Measurements from ENCODE around the gene ZDHHC4.

Gene ZDHHC4

GRCh38 chr7:6577369-6578113 lies at the start of gene ZDHHC4:
Gene ZDHHC4, plus strand, starts transcription at chr7:6577454. Its CDS starts 3,108 bp downstream, at chr7:6580562.
- DNase-seq (ENCODE audit: insufficient read length, low spot score) (peak; percentile 100), FAIRE-seq (peak; percentile 93)

DNA sequence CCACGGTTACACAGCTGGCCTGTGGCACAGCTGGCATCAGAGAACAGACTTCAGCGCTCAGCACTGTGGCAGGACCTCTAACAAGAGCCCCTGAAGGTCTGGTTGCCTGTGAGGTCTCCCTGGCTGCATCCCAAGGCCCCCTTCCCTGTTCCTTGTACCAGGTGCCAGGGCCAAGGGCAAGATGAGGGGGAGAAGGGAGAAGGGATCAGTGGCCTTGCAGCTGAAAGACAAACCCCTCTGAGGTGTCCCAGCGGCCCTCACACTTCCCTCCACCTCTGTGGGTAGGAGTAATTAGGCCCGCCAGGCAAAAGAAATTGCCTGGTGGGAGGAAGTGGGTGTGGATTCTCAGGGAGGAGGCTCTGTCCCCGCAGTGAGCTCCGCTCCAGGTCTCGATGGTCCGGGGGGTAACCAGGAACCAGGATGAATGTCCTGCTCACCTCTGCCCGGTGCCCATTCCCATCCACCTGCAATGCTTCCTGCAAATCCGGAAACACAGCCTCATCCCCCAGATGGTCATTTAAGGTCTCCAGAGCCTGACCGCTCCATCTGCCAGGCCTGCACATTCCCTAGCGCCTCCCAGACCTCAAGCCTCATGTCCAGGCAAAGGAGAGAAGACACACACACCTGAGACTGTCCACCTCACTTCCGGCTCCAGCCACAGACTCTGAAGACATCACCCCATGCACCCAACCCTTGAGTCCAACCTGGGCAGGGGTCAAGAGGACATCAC lies 48.7 kb upstream of the ZDHHC4 start:
- FAIRE-seq (no peak), DNase-seq (ENCODE audit: insufficient read length, low spot score) (no peak)

DNA sequence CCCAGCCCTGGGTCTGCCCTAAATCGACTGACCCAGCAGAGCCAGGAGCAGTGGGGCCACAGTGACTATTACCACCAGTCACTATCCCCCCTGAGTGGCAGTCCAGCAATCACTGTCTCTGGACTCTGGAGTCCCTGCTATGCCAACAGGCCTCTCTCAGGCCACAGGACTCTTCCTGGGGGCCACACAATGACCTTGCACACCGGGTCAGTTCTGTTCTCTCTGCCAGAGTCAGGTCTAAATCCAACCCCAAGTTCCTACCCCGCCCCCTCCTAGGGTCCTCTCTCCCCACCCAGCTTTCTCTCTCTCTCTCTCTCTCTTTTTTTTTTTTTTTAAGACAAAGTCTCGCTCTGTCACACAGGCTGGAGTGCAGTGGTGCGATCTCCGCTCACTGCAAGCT lies 47.6 kb upstream of the ZDHHC4 start:
- DNase-seq (ENCODE audit: insufficient read length, low spot score) (no peak), FAIRE-seq (peak; percentile 36)

DNA sequence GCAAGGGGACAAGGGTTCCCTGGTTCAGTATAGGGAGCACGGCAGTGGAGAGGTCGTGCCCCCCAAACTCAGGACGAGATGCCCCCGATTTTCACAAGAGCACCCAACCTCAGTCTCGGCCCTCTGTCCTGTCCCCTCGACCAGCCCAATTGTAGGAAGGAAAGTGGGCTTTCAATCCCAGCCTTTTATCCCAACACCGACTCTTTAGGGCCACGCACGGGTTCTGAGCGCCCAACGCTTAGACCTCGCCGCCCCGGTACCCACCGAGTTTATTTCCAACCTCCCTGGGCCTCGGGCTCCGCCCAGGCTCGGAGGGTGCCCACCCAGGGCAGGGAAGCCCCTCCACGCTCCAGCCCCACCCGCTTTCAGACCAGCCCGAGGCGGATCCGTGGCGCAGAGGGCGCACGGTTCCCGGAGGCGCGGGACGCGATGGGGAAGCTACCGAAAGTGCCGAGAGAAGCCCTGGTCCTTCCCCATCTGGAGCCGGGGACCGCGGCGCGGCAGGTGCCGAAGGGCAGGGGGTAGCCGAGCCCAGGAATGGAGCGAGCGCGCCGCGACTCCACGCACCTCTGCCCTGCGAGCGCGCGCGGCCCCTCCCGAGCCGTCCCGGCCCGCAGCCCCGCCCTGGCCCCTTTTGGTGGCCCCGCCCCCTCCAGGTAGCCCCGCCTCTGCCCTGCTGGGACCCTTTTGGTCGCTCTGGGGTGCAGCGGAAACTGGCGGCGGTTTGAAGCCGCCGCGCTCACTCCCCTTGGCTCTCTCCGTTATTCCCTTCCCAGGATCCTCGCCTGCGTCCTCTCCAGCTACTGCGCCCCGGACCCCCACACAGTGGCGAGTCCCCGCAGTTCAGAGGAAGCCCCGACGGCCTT lies 46.4 kb upstream of the ZDHHC4 start:
- DNase-seq (ENCODE audit: insufficient read length, low spot score) = peak; percentile 73
- peak; percentile 68 for FAIRE-seq

DNA sequence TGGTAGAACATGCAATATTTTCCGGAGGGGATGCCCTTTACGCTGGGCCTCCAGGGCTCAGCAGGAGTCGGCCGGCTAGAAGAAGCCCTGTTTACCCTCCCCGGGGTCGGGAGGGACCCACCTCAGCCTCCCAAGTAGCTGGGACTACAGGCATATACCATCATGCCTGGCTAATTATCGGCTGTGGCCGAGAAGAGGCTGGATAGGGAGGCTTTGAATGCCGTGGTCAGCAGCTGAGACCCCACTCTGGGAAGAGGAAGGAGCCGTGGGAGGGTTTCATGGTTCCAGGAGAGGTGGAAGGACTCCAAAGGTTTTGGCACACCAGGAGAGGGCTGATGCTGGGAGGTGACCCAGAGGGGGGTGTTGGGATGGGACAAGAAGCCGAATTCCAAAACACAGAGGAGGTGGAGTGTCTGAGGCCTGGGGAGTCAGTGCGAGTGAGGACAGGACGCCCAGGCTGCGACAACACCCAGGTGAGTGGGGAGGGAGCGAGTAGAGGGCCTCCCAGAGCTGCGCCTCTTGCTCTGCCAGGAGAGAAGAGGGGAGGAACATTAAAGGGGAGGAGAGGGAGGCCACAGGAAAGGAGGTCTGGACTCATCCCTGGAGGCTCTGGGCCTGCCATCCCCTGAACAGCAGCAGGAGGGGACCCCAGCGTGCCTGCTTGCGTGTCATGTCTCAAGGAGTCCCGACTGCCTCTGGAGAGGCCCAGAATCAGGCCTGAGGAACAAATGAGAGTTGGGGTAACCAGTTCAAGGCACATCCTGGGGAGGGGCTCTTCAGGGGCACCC lies 45.6 kb upstream of the ZDHHC4 start:
- DNase-seq (ENCODE audit: insufficient read length, low spot score) = no peak
- FAIRE-seq = no peak

DNA sequence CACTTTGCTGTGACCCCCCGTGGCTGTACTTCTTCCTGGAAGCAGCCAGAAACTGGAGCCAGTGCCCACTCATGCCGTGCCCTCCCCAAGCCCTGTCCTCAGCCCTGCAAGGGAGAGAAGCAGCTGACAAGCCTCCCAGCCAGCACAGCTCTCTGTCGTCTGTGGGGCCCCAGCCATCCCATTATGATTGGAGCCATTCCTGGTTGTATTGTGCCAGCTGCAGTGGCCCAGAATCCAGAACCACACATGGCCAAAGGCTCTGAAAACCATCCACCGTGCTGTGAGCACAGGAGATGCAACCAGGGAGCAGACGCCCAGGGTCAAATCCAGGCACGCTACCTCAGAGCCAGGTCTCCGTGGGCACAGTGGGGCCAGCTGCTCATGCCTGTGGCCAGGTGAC lies 44.7 kb upstream of the ZDHHC4 start:
- no peak for FAIRE-seq
- no peak for DNase-seq (ENCODE audit: insufficient read length, low spot score)

- no peak for FAIRE-seq
Observed at GRCh38 chr7:6533893-6534495, 43.3 kb upstream of the ZDHHC4 start.

DNA sequence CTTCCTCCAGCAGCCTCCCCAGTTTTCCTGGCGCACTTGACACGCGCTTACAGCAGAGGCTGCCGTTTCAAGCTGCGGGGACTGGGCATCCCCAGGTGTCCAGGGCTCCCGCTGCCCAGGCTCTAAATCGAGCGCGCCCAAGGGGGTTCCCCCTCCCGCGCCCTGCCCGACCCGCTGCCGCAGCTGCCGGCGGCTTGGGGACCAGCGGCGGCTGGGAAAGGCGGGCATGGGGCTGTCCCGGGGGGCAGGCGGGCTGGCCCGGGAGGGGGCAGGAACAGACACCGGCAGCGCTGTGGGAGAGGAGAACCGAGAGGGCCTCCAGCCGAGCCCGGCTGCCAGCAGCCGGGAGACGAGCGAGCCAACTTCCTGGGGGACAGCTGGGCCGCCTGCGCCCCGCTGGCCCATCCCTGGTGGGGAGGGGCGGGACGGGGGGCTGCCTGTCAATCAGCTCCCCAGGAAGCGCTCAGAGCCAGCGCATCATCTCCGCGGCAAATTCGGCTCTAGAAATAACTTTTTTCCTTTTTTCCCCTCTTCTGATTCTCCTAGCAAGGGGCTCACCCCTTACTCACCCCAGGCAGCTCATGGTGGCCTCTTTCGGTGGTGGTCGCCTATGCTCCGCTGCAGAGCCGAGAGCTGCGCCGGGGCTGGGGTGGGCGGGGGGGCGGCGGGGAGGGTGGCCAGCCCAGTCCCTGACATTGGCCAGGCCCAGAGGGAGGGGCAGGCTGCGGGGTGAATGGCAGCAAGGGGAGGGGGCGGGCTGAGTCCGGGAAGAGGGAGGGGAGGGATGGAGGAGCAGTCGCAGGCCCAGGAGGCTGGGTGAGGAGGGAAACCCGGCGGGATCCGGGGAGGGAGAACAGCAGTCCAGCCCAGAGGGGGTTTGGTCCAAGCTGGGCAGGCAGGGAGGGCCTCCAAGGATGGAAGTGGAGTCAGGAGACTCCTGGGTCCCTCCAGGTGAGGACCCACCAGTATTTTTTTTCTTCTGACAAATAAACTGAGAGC lies 40.7 kb upstream of the ZDHHC4 start:
- DNase-seq (ENCODE audit: insufficient read length, low spot score) (peak; percentile 98), FAIRE-seq (peak; percentile 93)

More at GRCh38 chr7:6533893-6534495, 43.3 kb upstream of the ZDHHC4 start:
- DNase-seq (ENCODE audit: insufficient read length, low spot score) = no peak

DNA sequence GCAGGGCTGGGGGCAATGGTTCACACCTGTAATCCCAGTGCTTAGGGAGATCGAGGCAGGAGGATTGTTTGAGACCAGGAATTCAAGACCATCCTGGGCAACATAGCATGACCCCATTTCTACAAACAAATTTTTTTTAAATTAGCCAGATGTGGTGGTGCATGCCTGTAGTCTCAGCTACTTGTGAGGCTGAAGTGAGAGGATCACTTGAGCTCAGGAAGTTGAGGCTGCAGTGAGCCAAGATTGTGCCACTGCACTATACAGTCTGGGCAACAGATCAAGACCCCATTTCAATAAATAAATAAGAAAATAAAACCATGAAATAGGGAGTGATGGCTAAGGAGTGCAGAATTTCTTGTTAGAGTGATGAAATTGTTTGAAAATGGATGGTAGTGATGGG lies 34.9 kb upstream of the ZDHHC4 start:
- FAIRE-seq (no peak), DNase-seq (ENCODE audit: insufficient read length, low spot score) (no peak)

GRCh38 chr7:6545398-6546126 lies 31.7 kb upstream of the ZDHHC4 start:
- no peak for DNase-seq (ENCODE audit: insufficient read length, low spot score)
- FAIRE-seq = peak; percentile 54

DNA sequence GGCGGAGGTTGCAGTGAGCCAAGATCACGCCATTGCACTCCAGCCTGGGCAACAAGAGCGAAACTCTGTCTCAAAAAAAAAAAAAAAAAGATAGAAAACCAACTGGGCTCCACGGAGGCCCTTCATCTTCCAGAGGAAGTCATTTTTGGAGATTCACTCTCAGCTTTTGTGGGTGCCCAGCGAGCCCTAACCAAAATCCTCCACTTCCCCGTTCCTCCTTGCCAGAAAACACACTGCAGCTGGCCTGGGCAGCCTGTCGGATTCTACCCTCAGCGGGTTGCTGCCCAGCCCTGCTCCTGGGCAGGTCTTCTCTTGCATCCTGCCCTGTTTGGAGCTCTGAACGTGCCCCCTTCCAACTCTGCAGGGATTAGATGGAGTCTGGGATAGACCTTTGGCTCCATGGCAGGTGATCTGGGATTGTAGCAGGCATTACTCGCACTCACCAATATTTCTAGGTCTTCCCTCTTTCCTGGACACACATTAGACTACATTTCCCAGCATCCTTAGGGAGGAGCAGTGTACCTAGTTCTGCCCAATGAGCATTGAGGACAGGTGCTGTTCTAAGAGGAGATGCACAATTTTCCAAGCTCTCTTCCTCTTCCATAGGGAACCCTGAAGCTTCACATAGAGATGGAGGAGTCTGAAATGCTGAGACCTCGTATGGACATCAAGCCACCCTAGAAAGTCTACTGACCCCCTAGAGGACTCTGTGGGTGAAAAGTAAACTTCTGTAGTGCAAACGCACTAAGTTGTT lies 30.6 kb upstream of the ZDHHC4 start:
- FAIRE-seq = no peak
- no peak for DNase-seq (ENCODE audit: insufficient read length, low spot score)

DNA sequence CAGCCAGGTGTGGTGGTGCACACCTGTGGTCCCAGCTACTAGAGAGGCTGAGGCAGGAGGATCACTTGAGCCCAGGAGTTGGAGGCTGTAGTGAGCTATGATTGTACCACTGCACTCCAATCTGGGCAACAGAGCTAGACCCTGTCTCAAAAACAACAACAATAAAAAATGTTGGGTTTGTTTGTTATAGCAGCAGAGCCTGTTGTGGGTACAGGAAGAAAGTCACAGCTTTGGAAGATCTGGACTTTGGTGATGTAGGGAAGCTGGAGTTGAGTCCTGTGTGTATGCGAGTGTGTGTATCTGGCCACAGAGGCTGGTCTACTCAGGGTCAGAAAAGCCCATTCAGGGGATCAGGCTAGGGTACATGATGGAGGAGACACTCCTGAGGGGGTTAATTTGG lies 29.9 kb upstream of the ZDHHC4 start:
- FAIRE-seq = no peak
- no peak for DNase-seq (ENCODE audit: insufficient read length, low spot score)

- no peak for DNase-seq (ENCODE audit: insufficient read length, low spot score)
- FAIRE-seq = no peak
Observed at GRCh38 chr7:6551016-6551511, 26.2 kb upstream of the ZDHHC4 start, which contains the start of gene GRID2IP. Gene GRID2IP, minus strand, starts transcription at chr7:6551461. Its CDS starts 25 bp downstream, at chr7:6551436.

- FAIRE-seq (peak; percentile 77), DNase-seq (ENCODE audit: insufficient read length, low spot score) (no peak)
Observed at GRCh38 chr7:6553448-6554044, 23.7 kb upstream of the ZDHHC4 start.

- no peak for DNase-seq (ENCODE audit: insufficient read length, low spot score)
- no peak for FAIRE-seq
Observed at GRCh38 chr7:6554848-6555247, 22.4 kb upstream of the ZDHHC4 start.

GRCh38 chr7:6556196-6556595 lies 21.1 kb upstream of the ZDHHC4 start:
- no peak for DNase-seq (ENCODE audit: insufficient read length, low spot score)
- FAIRE-seq = no peak

- DNase-seq (ENCODE audit: insufficient read length, low spot score) = peak; percentile 84
- FAIRE-seq = no peak
Observed at GRCh38 chr7:6558837-6559236, 18.4 kb upstream of the ZDHHC4 start.

Measured in HTR-8/SVneo (cell line).